Stimulated activated naive CD8-positive, alpha-beta T cell treated with anti-CD3 and anti-CD28 coated beads, Interleukin-15, Interleukin-2, amounts not matched to agents 100 ng/mL and 50 ng/mL, for 24 hours (primary cell): Measurements from ENCODE around the gene DNAJB4.
"Not testable (repeated sequence)": the region's sequence is repeated elsewhere in the genome, so short reads cannot be mapped to it uniquely, and the experiment has no call there.

ENCODE experiments used
- H3K27ac Mint-ChIP-seq: one replicate; pipeline ENCODE4 v1.8.0; 2021; ENCODE audit warnings: mild to moderate bottlenecking, mixed read lengths
- H3K27me3 Mint-ChIP-seq: one replicate; pipeline ENCODE4 v1.8.0; 2021; ENCODE audit warnings: mixed read lengths
- H3K36me3 Mint-ChIP-seq: one replicate; pipeline ENCODE4 v1.8.0; 2021; ENCODE audit warnings: low read depth, mixed read lengths
- H3K4me1 Mint-ChIP-seq: one replicate; pipeline ENCODE4 v1.8.0; 2021; ENCODE audit warnings: low read depth, mixed read lengths
- H3K4me3 Mint-ChIP-seq: one replicate; pipeline ENCODE4 v1.8.0; 2021; ENCODE audit warnings: mild to moderate bottlenecking, mixed read lengths
- H3K9me3 Mint-ChIP-seq: one replicate; pipeline ENCODE4 v1.8.0; 2021; ENCODE audit warnings: mixed read lengths

The DNAJB4 gene

DNA sequence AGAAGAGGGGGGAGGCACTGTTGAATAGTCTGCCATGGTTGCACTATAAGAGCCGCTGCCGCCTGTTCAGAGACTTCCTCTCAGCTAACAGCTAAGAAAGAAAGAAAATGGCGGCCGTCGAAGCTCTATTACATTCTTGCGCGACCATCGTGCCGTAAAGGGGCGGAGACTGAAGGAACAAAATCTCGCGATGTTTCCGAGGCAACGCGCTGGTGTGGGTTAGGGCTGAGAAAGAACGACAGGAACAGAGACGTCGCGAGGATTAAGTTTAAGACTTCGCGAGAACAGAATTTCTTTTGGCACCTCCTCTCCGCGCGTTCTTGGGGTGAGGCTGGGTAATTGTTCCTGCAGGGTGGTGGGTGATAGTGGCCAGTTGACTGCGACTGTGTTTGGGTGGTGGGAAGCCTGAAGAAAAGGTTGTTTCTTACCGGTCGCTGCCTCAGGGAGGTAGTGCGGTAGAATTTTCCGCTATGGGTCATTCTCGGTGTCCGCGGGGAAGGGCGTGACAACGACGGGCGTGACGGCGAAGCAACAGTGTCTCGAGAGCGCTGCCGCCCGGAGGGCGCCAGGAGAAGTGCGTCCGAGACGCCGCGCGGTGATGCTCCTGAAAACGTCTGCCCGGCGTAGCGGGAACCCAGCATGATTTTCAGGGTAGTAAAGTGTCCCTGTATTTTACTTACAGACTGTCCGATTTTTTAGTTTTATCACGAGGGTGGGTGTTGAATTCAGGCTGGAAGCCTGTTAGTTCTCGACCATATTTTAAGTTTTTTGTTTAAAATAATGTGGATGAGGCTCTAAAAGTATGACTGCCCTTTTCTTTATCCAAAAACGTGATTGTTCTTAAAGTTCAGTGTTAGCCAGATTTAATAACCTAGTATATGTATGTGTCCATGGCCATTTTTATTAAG lies 25.5 kb upstream of the DNAJB4 start, which contains the start of gene FUBP1:
Gene FUBP1, minus strand, starts transcription at position 104 of the 908 bp plus-strand sequence. Its CDS starts 68 bp downstream, at position 36.
- peaks cover 62% of the 10 kb centered on the region for H3K4me1 Mint-ChIP-seq
- H3K27ac Mint-ChIP-seq = no peak within 1 kb of the TSS
- no peaks in the 10 kb centered on the region for H3K27me3 Mint-ChIP-seq
- H3K9me3 Mint-ChIP-seq = no peaks in the 10 kb centered on the region
- H3K36me3 Mint-ChIP-seq = peaks cover 34% of the 10 kb centered on the region
- no peak within 1 kb of the TSS for H3K4me3 Mint-ChIP-seq

DNA sequence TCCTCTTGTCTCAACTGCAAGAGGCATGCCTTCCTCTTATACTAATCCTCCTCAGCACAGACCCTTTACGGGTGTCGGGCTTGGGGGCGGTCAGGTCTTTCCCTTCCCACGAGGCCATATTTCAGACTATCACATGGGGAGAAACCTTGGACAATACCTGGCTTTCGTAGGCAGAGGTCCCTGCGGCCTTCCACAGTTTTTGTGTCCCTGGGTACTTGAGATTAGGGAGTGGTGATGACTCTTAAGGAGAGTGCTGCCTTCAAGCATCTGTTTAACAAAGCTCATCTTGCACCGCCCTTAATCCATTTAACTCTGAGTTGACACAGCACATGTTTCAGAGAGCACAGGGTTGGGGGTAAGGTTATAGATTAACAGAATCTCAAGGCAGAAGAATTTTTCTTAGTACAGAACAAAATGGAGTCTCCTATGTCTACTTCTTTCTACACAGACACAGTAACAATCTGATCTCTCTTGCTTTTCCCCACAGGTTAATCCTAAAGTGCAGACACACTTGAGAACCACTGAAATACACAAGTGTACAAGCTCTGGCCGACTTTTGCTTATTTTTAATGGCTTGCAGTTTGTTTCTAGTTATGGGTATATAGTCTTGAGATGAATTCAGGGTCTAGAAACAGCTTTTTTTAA lies 21.3 kb upstream of the DNAJB4 start:
- Mint-ChIP-seq H3K4me1 (peaks cover 74% of the 10 kb centered on the region), H3K27ac (peak overlapping the region; percentile 53)

DNA sequence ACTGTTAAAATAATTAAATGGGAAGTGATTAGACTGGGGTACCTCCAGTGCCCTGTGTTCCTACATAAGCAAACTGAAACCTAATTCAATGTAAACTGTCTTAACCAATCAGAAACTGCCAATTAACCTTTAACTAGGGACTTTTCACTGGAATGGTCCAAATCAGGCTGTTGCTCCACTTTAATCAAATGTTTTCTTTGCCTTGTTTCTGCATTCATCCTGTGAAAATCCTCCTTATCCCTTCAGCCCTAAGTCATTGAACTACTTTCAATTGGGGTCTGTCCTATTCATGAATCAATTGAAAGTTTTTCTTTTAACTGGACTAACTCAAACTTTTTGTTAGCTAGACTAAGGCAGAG lies 20.8 kb upstream of the DNAJB4 start:
- Mint-ChIP-seq H3K4me3 (no peak overlapping the region), H3K9me3 (no peaks in the 10 kb centered on the region), H3K27ac (peak overlapping the region; percentile 53), H3K4me1 (peaks cover 78% of the 10 kb centered on the region), H3K36me3 (peaks cover 41% of the 10 kb centered on the region), H3K27me3 (no peaks in the 10 kb centered on the region)

More for the DNA sequence above, 21.3 kb upstream of the DNAJB4 start:
- not testable (repeated sequence) for H3K9me3 Mint-ChIP-seq, H3K4me3 Mint-ChIP-seq, H3K27me3 Mint-ChIP-seq
- peaks cover 37% of the 10 kb centered on the region for H3K36me3 Mint-ChIP-seq

DNA sequence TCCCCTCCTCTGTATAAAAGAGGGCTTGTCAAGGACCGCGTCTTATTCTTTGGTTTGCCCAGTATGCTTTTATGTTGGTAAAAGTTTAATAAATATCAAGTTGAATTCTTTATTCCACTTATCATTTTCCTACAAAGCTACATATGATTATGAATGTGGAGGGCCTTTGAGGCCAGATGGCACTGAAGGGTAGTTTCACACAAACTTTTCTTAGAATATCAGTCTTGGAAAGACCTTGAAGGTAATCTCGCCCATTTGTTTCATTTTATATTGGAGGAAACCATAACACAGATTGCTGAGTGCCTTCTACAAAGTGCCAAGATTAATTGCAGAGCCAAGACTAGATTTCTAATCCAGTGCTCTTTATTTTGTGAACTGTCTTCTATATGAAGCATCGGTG lies 20.1 kb upstream of the DNAJB4 start:
- no peaks in the 10 kb centered on the region for H3K9me3 Mint-ChIP-seq
- peaks cover 81% of the 10 kb centered on the region for H3K4me1 Mint-ChIP-seq
- peaks cover 47% of the 10 kb centered on the region for H3K36me3 Mint-ChIP-seq
- H3K27me3 Mint-ChIP-seq = no peaks in the 10 kb centered on the region
- H3K27ac Mint-ChIP-seq = peak overlapping the region; percentile 10
- H3K4me3 Mint-ChIP-seq = no peak overlapping the region

DNA sequence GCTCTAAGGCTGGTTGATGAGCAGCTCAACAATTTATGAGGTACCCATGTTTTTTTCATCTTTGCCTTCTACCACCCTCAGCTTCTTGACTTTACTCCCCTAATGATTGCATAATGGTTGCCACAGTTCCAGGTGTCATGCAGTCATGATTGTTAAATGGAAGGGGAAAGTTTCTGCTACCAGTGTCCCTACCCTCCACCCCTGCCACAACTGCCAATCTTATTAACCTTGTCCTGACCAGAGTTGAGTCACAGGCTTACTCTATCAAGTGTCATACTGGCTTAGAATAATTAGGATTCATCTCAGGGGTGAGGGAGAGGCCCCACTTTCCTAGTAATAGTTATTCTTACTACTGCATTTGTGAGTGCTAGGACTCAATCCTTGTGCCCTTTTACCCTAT lies 17.9 kb upstream of the DNAJB4 start:
- Mint-ChIP-seq H3K4me1 (peaks cover 78% of the 10 kb centered on the region), H3K27me3 (no peaks in the 10 kb centered on the region), H3K36me3 (peaks cover 43% of the 10 kb centered on the region), H3K27ac (no peak overlapping the region), H3K9me3 (no peaks in the 10 kb centered on the region), H3K4me3 (no peak overlapping the region)

DNA sequence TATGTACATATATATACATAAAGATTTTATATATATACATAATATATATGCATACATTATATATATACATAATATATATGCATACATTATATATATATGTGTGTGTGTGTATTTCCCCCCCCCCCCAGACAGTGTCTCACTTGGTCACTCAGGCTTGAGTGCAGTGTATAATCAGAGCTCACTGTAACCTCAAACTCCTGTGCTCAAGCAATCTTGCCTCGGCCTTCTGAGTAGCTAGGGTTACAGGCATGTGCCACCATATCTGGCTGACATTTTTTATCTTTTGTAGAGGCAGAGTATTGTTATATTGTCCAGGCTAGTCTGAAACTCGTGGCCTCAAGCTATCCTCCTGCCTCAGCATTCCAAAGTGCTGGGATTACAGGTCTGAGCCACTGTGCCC lies 16.8 kb upstream of the DNAJB4 start:
- no peak overlapping the region for H3K4me3 Mint-ChIP-seq
- peaks cover 43% of the 10 kb centered on the region for H3K36me3 Mint-ChIP-seq
- H3K27me3 Mint-ChIP-seq = no peaks in the 10 kb centered on the region
- no peak overlapping the region for H3K27ac Mint-ChIP-seq
- no peaks in the 10 kb centered on the region for H3K9me3 Mint-ChIP-seq
- peaks cover 67% of the 10 kb centered on the region for H3K4me1 Mint-ChIP-seq

DNA sequence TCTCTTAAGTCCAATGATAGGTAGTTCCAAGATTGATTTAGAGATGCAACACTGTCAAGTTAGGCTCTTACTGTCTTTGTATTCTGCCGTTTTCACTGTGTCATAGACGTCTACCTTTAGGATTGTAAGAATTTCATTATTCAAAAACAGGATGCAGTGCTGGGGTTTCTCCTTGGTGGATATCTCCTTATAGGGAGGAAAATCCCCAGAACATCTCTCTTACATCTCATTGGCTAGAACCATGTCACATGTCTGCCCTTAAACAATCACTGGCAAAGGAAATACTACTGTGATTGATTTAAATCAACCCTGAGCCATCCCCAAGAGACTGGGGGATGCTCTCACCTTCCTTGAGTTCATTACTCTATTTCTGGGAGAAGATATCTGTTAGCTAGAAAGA lies 15.0 kb upstream of the DNAJB4 start:
- Mint-ChIP-seq H3K27me3 (no peaks in the 10 kb centered on the region), H3K36me3 (peaks cover 41% of the 10 kb centered on the region), H3K9me3 (no peaks in the 10 kb centered on the region), H3K4me3 (no peak overlapping the region), H3K4me1 (peaks cover 53% of the 10 kb centered on the region), H3K27ac (no peak overlapping the region)

DNA sequence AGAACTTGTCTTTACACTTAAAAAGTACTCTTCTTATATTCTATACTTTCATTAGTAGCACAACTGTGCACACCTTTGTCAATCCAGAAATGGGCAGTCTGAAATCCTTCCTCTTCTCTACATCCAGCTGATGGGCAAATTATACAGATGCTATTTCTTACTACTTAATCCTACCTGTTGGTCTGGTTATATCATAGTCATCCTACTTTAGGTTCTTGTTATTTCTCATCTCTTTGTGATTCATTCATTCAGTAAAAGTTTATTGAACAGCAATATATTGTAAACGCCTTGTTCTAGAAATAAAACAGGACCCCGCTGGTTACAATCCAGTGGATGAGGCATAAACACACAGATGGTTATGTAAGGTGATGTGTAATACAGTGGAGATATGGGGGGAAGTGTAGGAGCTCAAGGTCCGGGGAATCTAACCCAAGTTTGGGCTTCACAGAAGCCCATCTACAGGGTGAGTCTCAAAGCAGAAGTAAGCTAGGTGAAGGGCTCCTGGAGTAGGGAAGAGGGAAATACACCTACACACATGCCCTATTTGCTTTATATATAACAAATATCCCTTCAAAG lies 14.0 kb upstream of the DNAJB4 start:
- H3K36me3 Mint-ChIP-seq = peaks cover 39% of the 10 kb centered on the region
- H3K9me3 Mint-ChIP-seq = no peaks in the 10 kb centered on the region
- H3K4me3 Mint-ChIP-seq = no peak overlapping the region
- H3K27ac Mint-ChIP-seq = no peak overlapping the region
- peaks cover 46% of the 10 kb centered on the region for H3K4me1 Mint-ChIP-seq
- H3K27me3 Mint-ChIP-seq = no peaks in the 10 kb centered on the region

DNA sequence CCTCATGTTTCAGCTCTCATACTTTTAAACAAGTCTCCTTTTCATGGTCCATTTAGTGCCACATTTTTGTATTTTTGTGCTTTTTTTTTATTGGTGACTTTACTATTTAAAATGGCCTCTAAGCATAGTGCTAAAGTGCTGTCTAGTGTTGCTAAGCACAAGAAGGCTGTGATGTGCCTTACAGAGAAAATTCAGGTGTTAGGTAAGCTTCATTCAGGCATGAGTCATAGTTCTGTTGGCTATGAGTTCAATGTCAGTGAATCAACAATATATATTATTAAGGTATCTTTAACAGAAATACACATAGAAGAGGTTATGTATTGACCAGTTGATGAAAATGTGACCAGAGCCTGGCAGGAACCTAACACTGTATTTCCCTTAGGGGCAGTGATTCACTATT lies 13.1 kb upstream of the DNAJB4 start:
- Mint-ChIP-seq H3K4me3 (no peak overlapping the region), H3K36me3 (peaks cover 35% of the 10 kb centered on the region), H3K4me1 (peaks cover 37% of the 10 kb centered on the region), H3K9me3 (no peaks in the 10 kb centered on the region), H3K27ac (no peak overlapping the region), H3K27me3 (no peaks in the 10 kb centered on the region)

DNA sequence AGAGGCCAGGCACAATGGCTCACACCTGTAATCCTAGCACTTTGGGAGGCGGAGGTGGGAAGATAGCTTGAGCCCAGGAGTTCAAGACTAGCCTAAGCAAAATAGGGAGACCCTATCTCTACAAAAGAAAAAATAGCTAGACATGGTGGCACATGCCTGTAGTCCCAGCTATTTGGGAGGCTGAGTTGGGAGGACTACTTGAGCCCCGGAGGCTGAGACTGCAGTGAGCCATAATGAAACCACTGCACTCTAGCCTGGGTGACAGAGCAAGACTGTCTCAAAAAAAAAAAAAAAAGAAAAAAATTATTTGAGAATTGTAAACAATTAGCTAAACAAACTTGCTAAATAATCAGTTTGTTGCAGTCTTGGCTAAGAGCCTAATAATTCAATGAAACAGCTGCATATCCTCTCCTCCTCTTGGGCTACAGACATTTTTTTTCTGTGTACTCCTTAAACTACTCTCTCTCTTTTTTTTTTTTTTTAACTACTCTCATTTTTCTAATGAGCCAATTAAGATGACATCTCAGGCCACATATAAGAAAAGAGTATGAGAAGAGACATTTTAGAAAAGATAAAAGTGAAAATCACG lies 10.5 kb upstream of the DNAJB4 start:
- peaks cover 34% of the 10 kb centered on the region for H3K36me3 Mint-ChIP-seq
- H3K9me3 Mint-ChIP-seq = no peaks in the 10 kb centered on the region
- H3K27ac Mint-ChIP-seq = no peak overlapping the region
- no peak overlapping the region for H3K4me3 Mint-ChIP-seq
- peaks cover 18% of the 10 kb centered on the region for H3K4me1 Mint-ChIP-seq
- no peaks in the 10 kb centered on the region for H3K27me3 Mint-ChIP-seq

DNA sequence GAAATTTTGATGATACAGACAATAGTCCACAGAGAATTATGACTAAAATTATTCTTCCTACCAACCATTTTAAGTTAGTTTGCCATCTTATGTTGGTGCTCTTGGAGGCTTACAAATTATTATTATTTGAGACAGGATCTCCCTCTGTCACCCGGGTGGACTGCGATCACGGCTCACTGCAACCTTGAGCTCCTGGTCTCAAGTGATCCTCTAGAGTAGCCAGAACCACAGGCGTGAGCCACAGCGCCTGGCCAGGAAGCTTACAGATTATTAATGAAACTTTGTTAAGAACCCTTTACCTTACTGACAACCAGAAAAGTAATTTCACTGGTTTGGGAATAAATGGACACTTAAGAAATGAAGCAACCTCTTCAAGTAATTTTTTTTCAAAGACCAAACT lies 8.0 kb upstream of the DNAJB4 start:
- Mint-ChIP-seq H3K4me3 (no peak overlapping the region), H3K36me3 (peaks cover 22% of the 10 kb centered on the region), H3K27ac (no peak overlapping the region), H3K9me3 (no peaks in the 10 kb centered on the region), H3K27me3 (no peaks in the 10 kb centered on the region), H3K4me1 (peaks cover 7% of the 10 kb centered on the region)

DNA sequence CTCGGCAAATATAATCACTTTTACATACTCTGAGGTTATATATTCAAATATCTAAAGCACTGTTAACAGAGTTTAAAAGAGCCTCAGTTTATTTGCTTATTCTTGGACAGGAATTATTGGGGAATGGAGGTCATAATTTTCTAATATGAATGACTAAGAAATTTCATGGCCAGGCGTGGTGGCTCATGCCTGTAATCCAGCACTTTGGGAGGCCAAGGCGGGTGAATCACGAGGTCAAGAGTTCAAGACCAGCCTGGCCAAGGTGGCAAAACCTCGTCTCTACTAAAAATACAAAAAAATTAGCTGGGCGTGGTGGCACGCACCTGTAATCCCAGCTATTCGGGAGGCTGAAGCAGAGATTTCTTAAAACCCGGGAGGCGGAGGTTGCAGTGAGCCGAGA lies 4.2 kb upstream of the DNAJB4 start:
- H3K4me3 Mint-ChIP-seq, H3K27me3 Mint-ChIP-seq, H3K9me3 Mint-ChIP-seq, H3K27ac Mint-ChIP-seq: not testable (repeated sequence)
- H3K36me3 Mint-ChIP-seq = peaks cover 17% of the 10 kb centered on the region
- H3K4me1 Mint-ChIP-seq = peaks cover 35% of the 10 kb centered on the region

DNA sequence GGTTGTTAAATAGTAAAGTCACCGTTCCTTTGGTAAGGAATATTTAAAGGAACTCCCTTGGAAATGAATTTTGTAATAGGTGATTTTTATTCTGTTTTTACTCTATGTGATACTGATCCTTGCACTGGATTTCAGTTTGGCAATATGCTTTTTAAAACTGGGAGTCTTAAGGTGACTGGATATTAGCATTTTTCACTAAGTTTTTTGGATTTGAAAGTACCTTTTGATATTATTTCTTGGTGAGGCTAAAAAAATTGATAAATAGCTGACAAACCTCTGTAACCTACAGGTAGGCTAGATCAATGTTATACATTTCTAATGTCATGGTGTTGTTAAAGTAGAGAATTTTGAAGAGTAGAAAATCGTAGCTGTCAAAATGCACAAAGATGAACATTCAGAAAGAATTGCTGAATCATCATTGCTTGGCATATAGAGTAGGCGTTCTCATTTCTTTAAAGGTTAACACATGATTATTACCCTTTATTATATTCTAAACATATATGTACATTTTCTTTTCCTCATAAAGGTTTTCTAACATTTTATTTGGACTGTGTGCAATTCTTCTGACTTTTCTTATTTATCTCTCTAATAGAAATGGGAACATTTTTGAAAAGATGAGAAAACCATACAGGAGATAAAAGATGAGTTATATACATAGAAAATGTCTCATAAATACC lies 1.5 kb upstream of the DNAJB4 start:
- Mint-ChIP-seq H3K27ac (peak overlapping the region; percentile 45), H3K36me3 (peaks cover 3% of the 10 kb centered on the region)

DNA sequence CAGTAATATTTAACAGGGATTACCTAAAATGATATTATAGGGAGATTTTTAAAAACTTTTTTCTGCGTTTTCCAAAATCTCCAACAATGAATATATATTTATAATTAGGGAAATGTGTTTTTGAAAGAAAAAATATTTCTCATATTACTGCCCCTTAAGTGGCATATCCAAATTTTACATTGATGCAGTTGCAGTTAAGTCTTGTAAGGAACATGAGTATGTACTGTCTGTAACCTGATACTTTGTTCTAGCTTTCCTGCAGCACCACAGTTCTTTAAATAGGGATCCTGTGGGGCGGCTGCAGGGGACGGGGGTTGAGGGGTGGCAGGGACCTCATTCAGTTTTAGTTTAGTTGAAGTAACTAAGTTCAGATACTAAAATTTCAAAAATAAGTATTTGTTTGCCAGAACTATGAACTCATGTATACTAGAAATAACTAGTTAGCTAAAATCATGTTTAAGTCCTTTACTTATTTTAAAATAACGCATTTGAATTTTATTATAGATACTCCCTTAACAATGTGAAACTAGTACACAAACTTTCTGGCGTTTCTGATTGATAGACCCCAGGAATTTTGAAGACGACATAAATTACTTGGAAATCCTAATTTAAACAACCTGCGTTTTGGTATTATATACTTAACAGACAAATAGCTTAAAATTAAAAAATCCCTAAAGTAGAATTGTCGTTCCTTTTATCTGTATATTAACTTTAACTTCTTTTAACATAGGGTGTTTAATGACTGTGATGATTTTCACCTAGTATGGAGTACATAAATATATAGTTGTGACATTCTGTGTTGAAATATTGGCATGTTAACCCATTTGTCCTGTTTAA lies 639 bp upstream of the DNAJB4 start:
- H3K9me3 Mint-ChIP-seq = no peaks in the 10 kb centered on the region
- H3K4me3 Mint-ChIP-seq = peak overlapping the region; percentile 87
- peaks cover 3% of the 10 kb centered on the region for H3K27me3 Mint-ChIP-seq
- peaks cover 3% of the 10 kb centered on the region for H3K36me3 Mint-ChIP-seq
- H3K27ac Mint-ChIP-seq = peak overlapping the region; percentile 100
- H3K4me1 Mint-ChIP-seq = peaks cover 62% of the 10 kb centered on the region

More for the DNA sequence above, 1.5 kb upstream of the DNAJB4 start:
- H3K27me3 Mint-ChIP-seq = peaks cover 3% of the 10 kb centered on the region
- peaks cover 58% of the 10 kb centered on the region for H3K4me1 Mint-ChIP-seq
- H3K4me3 Mint-ChIP-seq = peak overlapping the region; percentile 45
- H3K9me3 Mint-ChIP-seq = no peaks in the 10 kb centered on the region
